Astrocyte (in vitro differentiated cells and primary cell): ENCODE results near the gene FBXW8. TPM values are rescaled to one million over a fixed set of nuclear protein-coding genes. Genes with fewer than 3 reads are reported as not detected.

Experiments
- DNase-seq: peaks from one replicate; pipeline ENCODE4 v3.0.0-alpha.2; 2010; ENCODE audit warnings: low read depth
- FAIRE-seq: peaks from 2 replicates; lab custom pipeline; 2011; peaks lifted over from hg19 to GRCh38; lab: Jason Lieb, UNC
- H2AFZ ChIP-seq: 2 replicates; pipeline ENCODE4 v1.6.0; 2012; ENCODE audit warnings: low read depth, low read length, inconsistent platforms
- H3K27ac ChIP-seq: 2 replicates; pipeline ENCODE4 v1.5.1; 2011; ENCODE audit warnings: low read depth, low read length, inconsistent platforms
- H3K27me3 ChIP-seq: 2 replicates; pipeline ENCODE4 v1.6.0; 2011; ENCODE audit warnings: low read length, inconsistent platforms; ENCODE audit not compliant: insufficient read depth
- H3K36me3 ChIP-seq: 2 replicates; pipeline ENCODE4 v1.5.1; 2011; ENCODE audit warnings: low read length, inconsistent platforms; ENCODE audit not compliant: insufficient read depth
- H3K4me1 ChIP-seq: 2 replicates; pipeline ENCODE4 v1.5.1; 2011; ENCODE audit warnings: low read length, inconsistent platforms; ENCODE audit not compliant: insufficient read depth
- H3K4me2 ChIP-seq: 2 replicates; pipeline ENCODE4 v1.6.0; 2012; ENCODE audit warnings: low read length, inconsistent platforms
- H3K4me3 ChIP-seq: 2 replicates; pipeline ENCODE4 v1.5.1; 2011; ENCODE audit warnings: low read depth, mild to moderate bottlenecking, low read length, inconsistent platforms; ENCODE audit not compliant: insufficient read depth
- H3K79me2 ChIP-seq: 2 replicates; pipeline ENCODE4 v1.6.0; 2012; ENCODE audit warnings: mild to moderate bottlenecking, low read length, inconsistent platforms; ENCODE audit not compliant: insufficient read depth
- H3K9ac ChIP-seq: 2 replicates; pipeline ENCODE4 v1.6.0; 2012; ENCODE audit warnings: mild to moderate bottlenecking, low read length, inconsistent platforms
- H3K9me3 ChIP-seq: 2 replicates; pipeline ENCODE4 v1.5.1; 2012; ENCODE audit warnings: low read depth, mild to moderate bottlenecking, low read length, inconsistent platforms; ENCODE audit not compliant: insufficient read depth
- H4K20me1 ChIP-seq: 2 replicates; pipeline ENCODE4 v1.6.0; 2012; ENCODE audit warnings: low read length, inconsistent platforms; ENCODE audit not compliant: insufficient read depth
- H3K27ac Mint-ChIP-seq: one replicate; pipeline ENCODE4 v1.8.0; 2021; ENCODE audit warnings: mild to moderate bottlenecking, mixed read lengths; ENCODE audit not compliant: unreplicated experiment
- H3K27me3 Mint-ChIP-seq: one replicate; pipeline ENCODE4 v1.8.0; 2021; ENCODE audit warnings: low read depth, mixed read lengths; ENCODE audit not compliant: unreplicated experiment
- H3K36me3 Mint-ChIP-seq: one replicate; pipeline ENCODE4 v1.8.0; 2021; ENCODE audit warnings: low read depth, mixed read lengths; ENCODE audit not compliant: unreplicated experiment
- H3K4me1 Mint-ChIP-seq: one replicate; pipeline ENCODE4 v1.8.0; 2021; ENCODE audit warnings: low read depth, mixed read lengths; ENCODE audit not compliant: unreplicated experiment
- H3K4me3 Mint-ChIP-seq: one replicate; pipeline ENCODE4 v1.8.0; 2021; ENCODE audit warnings: mild to moderate bottlenecking, moderate library complexity, mixed read lengths; ENCODE audit not compliant: unreplicated experiment
- H3K9me3 Mint-ChIP-seq: one replicate; pipeline ENCODE4 v1.8.0; 2021; ENCODE audit warnings: mild to moderate bottlenecking, mixed read lengths; ENCODE audit not compliant: unreplicated experiment
- CTCF ChIP-seq: IDR thresholded peaks from 2 replicates; pipeline ENCODE4 v1.5.1; 2011; ENCODE audit warnings: low read depth, mild to moderate bottlenecking, inconsistent platforms, low read length, moderate library complexity; ENCODE audit not compliant: insufficient read depth
- EZH2 ChIP-seq: IDR thresholded peaks from 2 replicates; pipeline ENCODE4 v1.6.1; 2012; ENCODE audit warnings: mild to moderate bottlenecking, low read length, inconsistent platforms; ENCODE audit not compliant: insufficient read depth
- total RNA-seq: library from RNA; stranded (reverse); gene quantifications from 2 replicates; pipeline ENCODE4 v1.2.1, GENCODE V29; 2021

The FBXW8 gene
- total RNA-seq, 1 donor from 2014 or later: 26.4 TPM

GRCh38 chr12:116898669-116899068 lies 12.1 kb upstream of the FBXW8 start:
- Mint-ChIP-seq H3K27ac (no peak overlapping the region), H3K36me3 (no peaks in the 10 kb centered on the region), H3K9me3 (peaks cover 3% of the 10 kb centered on the region), H3K4me3 (no peak overlapping the region), H3K4me1 (no peaks in the 10 kb centered on the region), H3K27me3 (peaks cover 23% of the 10 kb centered on the region)
- Histone ChIP-seq H3K4me3 (no peak overlapping the region), H3K9ac (no peak overlapping the region), H3K9me3 (no peaks in the 10 kb centered on the region), H2AFZ (no peak overlapping the region), H3K27me3 (peaks cover 14% of the 10 kb centered on the region), H3K36me3 (no peaks in the 10 kb centered on the region), H3K27ac (no peak overlapping the region), H4K20me1 (no peaks in the 10 kb centered on the region), H3K4me2 (no peak overlapping the region), H3K4me1 (no peaks in the 10 kb centered on the region), H3K79me2 (no peaks in the 10 kb centered on the region)
- no peak for DNase-seq
- TF ChIP-seq EZH2: no peak
- TF ChIP-seq CTCF: no peak
- no peak for FAIRE-seq

- no peak overlapping the region for H3K4me3 Mint-ChIP-seq
- Histone ChIP-seq H3K9me3 (no peaks in the 10 kb centered on the region), H3K4me2 (no peak overlapping the region), H4K20me1 (no peaks in the 10 kb centered on the region), H3K4me1 (no peaks in the 10 kb centered on the region), H3K27me3 (peaks cover 11% of the 10 kb centered on the region), H3K9ac (no peak overlapping the region), H3K36me3 (no peaks in the 10 kb centered on the region), H3K27ac (no peak overlapping the region), H3K4me3 (no peak overlapping the region), H3K79me2 (no peaks in the 10 kb centered on the region), H2AFZ (no peak overlapping the region)
- H3K36me3 Mint-ChIP-seq: no peaks in the 10 kb centered on the region
- TF ChIP-seq EZH2 (no peak), CTCF (no peak)
- H3K9me3 Mint-ChIP-seq: peaks cover 3% of the 10 kb centered on the region
- H3K4me1 Mint-ChIP-seq: no peaks in the 10 kb centered on the region
- no peak for FAIRE-seq
- H3K27me3 Mint-ChIP-seq: peaks cover 27% of the 10 kb centered on the region
- no peak overlapping the region for H3K27ac Mint-ChIP-seq
- no peak for DNase-seq
Measured at GRCh38 chr12:116901612-116902011, 9.1 kb upstream of the FBXW8 start.

- H3K27me3 ChIP-seq: peaks cover 9% of the 10 kb centered on the region
- Mint-ChIP-seq H3K27ac (no peak overlapping the region), H3K9me3 (no peaks in the 10 kb centered on the region), H3K4me1 (no peaks in the 10 kb centered on the region), H3K36me3 (no peaks in the 10 kb centered on the region), H3K4me3 (no peak overlapping the region), H3K27me3 (peaks cover 18% of the 10 kb centered on the region)
- no peaks in the 10 kb centered on the region for H3K79me2 ChIP-seq
- H3K4me1 ChIP-seq: no peaks in the 10 kb centered on the region
- H3K27ac ChIP-seq: no peak overlapping the region
- no peaks in the 10 kb centered on the region for H3K9me3 ChIP-seq
- H3K36me3 ChIP-seq: no peaks in the 10 kb centered on the region
- H4K20me1 ChIP-seq: no peaks in the 10 kb centered on the region
- H2AFZ ChIP-seq: no peak overlapping the region
- H3K4me2 ChIP-seq: no peak overlapping the region
- TF ChIP-seq EZH2 (no peak), CTCF (no peak)
- H3K4me3 ChIP-seq: no peak overlapping the region
- DNase-seq (no peak), FAIRE-seq (no peak)
- no peak overlapping the region for H3K9ac ChIP-seq
Measured at GRCh38 chr12:116903818-116904217, 6.9 kb upstream of the FBXW8 start.
